ENCODE results near the gene STKLD1. TPM values are rescaled to one million over a fixed set of nuclear protein-coding genes. Genes with fewer than 3 reads are reported as not detected.

The STKLD1 gene
- total RNA-seq, 3 donors from 2014 or later: 0.59 to 3.9 (median 0.96) TPM

GRCh38 chr9:133454943-133455673 lies 78.9 kb downstream of the STKLD1 start:
- no peaks in the 10 kb centered on the region for H3K9me3 ChIP-seq
- no peak for TF ChIP-seq CTCF (IDR thresholded peaks at IDR 0.05)
- no peak for TF ChIP-seq POLR2AphosphoS5 (IDR thresholded peaks at IDR 0.05)
- TF ChIP-seq POLR2A (IDR thresholded peaks at IDR 0.05): no peak
- intact Hi-C loops (cut with DNase I; ENCODE audit: low total_unique reads): no loop called here
- H3K4me1 ChIP-seq: no peaks in the 10 kb centered on the region
- H3K27ac ChIP-seq: no peak overlapping the region
- no peak overlapping the region for H3K4me3 ChIP-seq
- no peak for DNase-seq (ENCODE audit: low spot score in 2 of 2)
- no peaks in the 10 kb centered on the region for H3K27me3 ChIP-seq
- no peaks in the 10 kb centered on the region for H3K36me3 ChIP-seq

Other genes with a start within 250 kb of the STKLD1 start
- gene GBGT1, start 212.5 kb upstream of the STKLD1 start, total RNA-seq: 10 to 100 TPM; 14.8 to 21.3 (median 15.0) TPM
- gene OBP2B, start 167.1 kb upstream of the STKLD1 start, total RNA-seq: under 1 TPM in 2 of 3 donors, not detected in 1; 0.88 to 0.98 TPM
- 1 to 10 TPM; 1.1 to 3.9 (median 2.8) TPM for gene ABO, start 101.2 kb upstream of the STKLD1 start, total RNA-seq
- 10 to 100 TPM; 12.8 to 29.0 (median 23.3) TPM for gene SURF6, start 40.2 kb upstream of the STKLD1 start, total RNA-seq
- gene MED22, start 28.2 kb upstream of the STKLD1 start, total RNA-seq: 10 to 100 TPM; 19.2 to 32.2 (median 31.1) TPM
- gene RPL7A, start 28.1 kb upstream of the STKLD1 start, total RNA-seq: 1,000 to 10,000 TPM; 2,020 to 2,813 (median 2,212) TPM
- gene SURF1, start 19.9 kb upstream of the STKLD1 start, total RNA-seq: 10 to 100 TPM; 45.9 to 61.4 (median 46.8) TPM
- gene SURF2, start 19.8 kb upstream of the STKLD1 start, total RNA-seq: 10 to 100 TPM; 16.7 to 25.9 (median 25.2) TPM
- gene SURF4, start 306 bp upstream of the STKLD1 start, total RNA-seq: 100 to 1,000 TPM; 109 to 164 (median 133) TPM
- 10 to 100 TPM; 14.2 to 20.5 (median 18.7) TPM for gene REXO4, start 41.6 kb downstream of the STKLD1 start, total RNA-seq
- 1 to 10 TPM in 1 of 3 donors, under 1 TPM in 2; 0.88 to 2.9 (median 0.96) TPM for gene ADAMTS13, start 46.0 kb downstream of the STKLD1 start, total RNA-seq
- gene CACFD1, start 83.6 kb downstream of the STKLD1 start, total RNA-seq: 10 to 100 TPM in 2 of 3 donors, 1 to 10 TPM in 1; 5.0 to 19.5 (median 13.4) TPM
- 1 to 10 TPM; 1.8 to 2.0 (median 1.8) TPM for gene SLC2A6, start 102.7 kb downstream of the STKLD1 start, total RNA-seq
- not detected for gene MYMK, start 148.6 kb downstream of the STKLD1 start, total RNA-seq
- gene ADAMTSL2, start 158.3 kb downstream of the STKLD1 start, total RNA-seq: under 1 TPM; 0.33 to 0.80 (median 0.44) TPM
- not detected for gene FAM163B, start 233.0 kb downstream of the STKLD1 start, total RNA-seq

Data from breast epithelium (tissue), 4 donors.